ENCODE results near the gene CD300A. TPM values are rescaled to one million over a fixed set of nuclear protein-coding genes. Genes with fewer than 3 reads are reported as not detected.
A peak's percentile ranks its signal among the peaks of the same experiment; 100 is the strongest.

The CD300A gene
- total and polyA plus RNA-seq, 12 donors: 1.6 to 26.6 (median 12.8) TPM

DNA sequence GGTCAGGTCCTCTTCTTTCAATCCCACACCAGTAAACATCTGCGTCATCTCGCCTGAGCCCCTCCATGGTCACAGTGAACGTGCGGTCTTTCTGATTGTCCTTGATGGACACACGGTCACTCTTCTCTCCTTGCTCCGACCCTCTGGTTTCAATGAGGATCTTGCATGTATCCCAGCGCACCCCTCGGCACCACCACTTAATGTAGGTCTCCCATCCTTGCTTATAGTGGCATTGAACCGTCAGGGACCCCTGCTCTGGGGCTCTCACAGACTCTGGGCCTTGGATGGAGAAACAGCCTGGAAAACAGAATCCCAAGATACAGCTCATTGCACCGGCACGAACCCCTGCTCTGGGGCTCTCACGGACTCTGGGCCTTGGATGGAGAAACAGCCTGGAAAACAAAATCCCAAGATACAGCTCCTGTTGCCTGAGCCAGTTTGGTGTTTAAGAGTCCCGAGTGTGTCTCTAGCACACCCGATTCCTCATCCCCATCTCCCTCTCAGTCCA is 59.4 kb downstream of the CD300A start:
- WGBS, 4 donors: 70 to 86% (median 84%) methylated on average over 11 to 14 of the region's 14 CpGs
- H3K27ac ChIP-seq: no peak overlapping the region
- H3K4me1 ChIP-seq (replicated peaks in 1 of 2): no peaks in the 10 kb centered on the region
- DNase-seq: peak in 2 of 7 donors; percentile 5 to 37
- intact Hi-C loops (cut with DNase I): no loop called here
- no peaks in the 10 kb centered on the region for H3K36me3 ChIP-seq (replicated peaks in 1 of 2)
- H3K27me3 ChIP-seq: peaks cover 3% of the 10 kb centered on the region
- TF ChIP-seq, protein P1, sequence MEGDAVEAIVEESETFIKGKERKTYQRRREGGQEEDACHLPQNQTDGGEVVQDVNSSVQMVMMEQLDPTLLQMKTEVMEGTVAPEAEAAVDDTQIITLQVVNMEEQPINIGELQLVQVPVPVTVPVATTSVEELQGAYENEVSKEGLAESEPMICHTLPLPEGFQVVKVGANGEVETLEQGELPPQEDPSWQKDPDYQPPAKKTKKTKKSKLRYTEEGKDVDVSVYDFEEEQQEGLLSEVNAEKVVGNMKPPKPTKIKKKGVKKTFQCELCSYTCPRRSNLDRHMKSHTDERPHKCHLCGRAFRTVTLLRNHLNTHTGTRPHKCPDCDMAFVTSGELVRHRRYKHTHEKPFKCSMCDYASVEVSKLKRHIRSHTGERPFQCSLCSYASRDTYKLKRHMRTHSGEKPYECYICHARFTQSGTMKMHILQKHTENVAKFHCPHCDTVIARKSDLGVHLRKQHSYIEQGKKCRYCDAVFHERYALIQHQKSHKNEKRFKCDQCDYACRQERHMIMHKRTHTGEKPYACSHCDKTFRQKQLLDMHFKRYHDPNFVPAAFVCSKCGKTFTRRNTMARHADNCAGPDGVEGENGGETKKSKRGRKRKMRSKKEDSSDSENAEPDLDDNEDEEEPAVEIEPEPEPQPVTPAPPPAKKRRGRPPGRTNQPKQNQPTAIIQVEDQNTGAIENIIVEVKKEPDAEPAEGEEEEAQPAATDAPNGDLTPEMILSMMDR (IDR thresholded peaks at IDR 0.05): no peak
- no peak for TF ChIP-seq POLR2A (IDR thresholded peaks at IDR 0.05)
- no peaks in the 10 kb centered on the region for H3K9me3 ChIP-seq (replicated peaks in 1 of 3)
- H3K4me3 ChIP-seq: no peak overlapping the region

DNA sequence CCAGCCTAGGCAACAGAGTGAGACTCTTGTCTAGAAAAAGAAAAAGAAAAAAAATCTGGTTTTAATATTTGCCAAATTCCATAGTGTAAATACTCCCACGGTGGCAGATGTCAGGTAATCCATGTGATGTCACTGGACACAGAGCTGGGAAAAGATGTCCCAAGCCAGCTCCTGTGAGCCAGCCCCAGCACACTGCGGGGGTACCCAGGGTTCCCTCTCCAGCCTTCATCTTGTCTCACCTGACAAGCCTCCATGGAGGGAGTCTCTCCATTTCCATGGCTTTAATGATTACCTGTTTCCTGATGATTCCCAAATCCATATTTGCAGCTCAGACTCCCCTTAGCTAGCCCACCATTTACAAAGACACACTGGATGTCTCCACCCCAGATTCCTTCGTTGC is 60.2 kb downstream of the CD300A start:
- no peak for TF ChIP-seq POLR2A (IDR thresholded peaks at IDR 0.05)
- TF ChIP-seq, protein P1 (IDR thresholded peaks at IDR 0.05): no peak
- Histone ChIP-seq H3K27ac (no peak overlapping the region), H3K4me3 (no peak overlapping the region), H3K27me3 (no peaks in the 10 kb centered on the region), H3K36me3 (replicated peaks in 1 of 2) (no peaks in the 10 kb centered on the region), H3K4me1 (replicated peaks in 1 of 2) (no peaks in the 10 kb centered on the region), H3K9me3 (replicated peaks in 1 of 3) (no peaks in the 10 kb centered on the region)
- intact Hi-C loops (cut with DNase I): no loop called here
- peak in 1 of 7 donors; percentile 10 for DNase-seq
- 67 to 85% (median 71%) methylated on average over 3 of the region's 3 CpGs for WGBS, 4 donors

DNA sequence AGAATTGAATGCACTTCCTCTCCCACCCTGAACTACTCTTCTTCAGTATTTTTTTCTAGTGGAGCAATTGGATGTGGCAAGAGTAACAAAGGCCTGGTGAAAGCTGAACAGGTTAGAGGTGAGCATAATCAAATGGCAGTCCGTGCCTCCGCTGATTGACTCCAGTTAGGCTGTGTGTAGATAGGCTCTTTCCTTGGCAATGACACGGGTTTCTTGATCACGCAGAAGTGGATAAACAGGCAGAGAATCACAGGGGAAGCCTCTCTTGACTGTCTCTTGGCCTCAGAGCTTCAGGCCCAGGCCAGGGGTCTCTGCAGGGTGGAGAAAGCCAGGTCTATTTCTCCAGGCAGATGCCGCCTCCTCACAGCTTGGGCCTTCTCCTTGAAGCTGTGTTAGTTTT is 60.6 kb downstream of the CD300A start:
- intact Hi-C loops (cut with DNase I): no loop called here

DNA sequence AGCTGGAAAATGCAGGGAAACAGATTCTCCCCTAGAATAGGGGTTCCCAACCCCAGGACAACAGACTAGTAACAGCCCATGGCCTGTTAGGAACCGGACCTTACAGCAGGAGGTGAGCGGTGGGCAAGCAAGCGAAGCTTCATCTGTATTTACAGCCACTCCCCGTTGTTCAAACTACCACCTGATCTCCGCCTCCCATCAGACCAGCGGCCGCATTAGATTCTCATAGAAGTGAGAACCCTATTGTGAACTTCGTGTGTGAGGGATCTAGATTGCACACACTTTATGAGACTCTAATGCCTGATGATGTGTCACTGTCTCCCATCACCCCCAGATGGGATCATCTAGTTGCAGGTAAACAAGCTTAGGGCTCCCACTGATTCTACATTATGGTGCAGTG is 61.3 kb downstream of the CD300A start:
- Histone ChIP-seq H3K4me1 (replicated peaks in 1 of 2) (no peaks in the 10 kb centered on the region), H3K36me3 (replicated peaks in 1 of 2) (no peaks in the 10 kb centered on the region), H3K4me3 (no peak overlapping the region), H3K27ac (no peak overlapping the region), H3K27me3 (no peaks in the 10 kb centered on the region), H3K9me3 (replicated peaks in 1 of 3) (no peaks in the 10 kb centered on the region)
- intact Hi-C loops (cut with DNase I): no loop called here
- 77 to 86% (median 80%) methylated on average over 7 to 8 of the region's 8 CpGs for WGBS, 4 donors
- DNase-seq: peak in 2 of 7 donors; percentile 1 to 11
- TF ChIP-seq, protein P1 (IDR thresholded peaks at IDR 0.05): no peak
- TF ChIP-seq POLR2A (IDR thresholded peaks at IDR 0.05): no peak

More for the DNA sequence above, 60.6 kb downstream of the CD300A start:
- H3K4me1 ChIP-seq (replicated peaks in 1 of 2): no peaks in the 10 kb centered on the region
- WGBS, 4 donors: 84 to 94% (median 87%) methylated on average over 5 of the region's 5 CpGs
- peak in 1 of 7 donors; percentile 33 for DNase-seq
- no peaks in the 10 kb centered on the region for H3K9me3 ChIP-seq (replicated peaks in 1 of 3)
- no peak overlapping the region for H3K4me3 ChIP-seq
- H3K36me3 ChIP-seq (replicated peaks in 1 of 2): no peaks in the 10 kb centered on the region
- H3K27ac ChIP-seq: no peak overlapping the region
- H3K27me3 ChIP-seq: no peaks in the 10 kb centered on the region
- TF ChIP-seq POLR2A (IDR thresholded peaks at IDR 0.05): no peak
- TF ChIP-seq, protein P1 (IDR thresholded peaks at IDR 0.05): no peak

Measured in adrenal gland (tissue), 12 donors.